PC-3 (cell line): ENCODE results near the gene PRRG4. TPM values are rescaled to one million over a fixed set of nuclear protein-coding genes. Genes with fewer than 3 reads are reported as not detected.

Experiments used
- ATAC-seq: fragments of 200-7000 bp; cut with Tn5 transposase; 2 replicates; pipeline ENCODE4 v1.9.1; 2020; ENCODE audit warnings: mild to moderate bottlenecking, moderate library complexity
- BruUV-seq: library from RNA; stranded (reverse); fragments of 400-500 nt; replicated peaks from 2 replicates; lab custom pipeline; 2021; lab: Mats Ljungman, UMichigan
- CTCF ChIA-PET: fragments of 300-600 bp; sonication (Branson Sonifier 250); formaldehyde crosslinking; loops from one replicate; lab custom pipeline; 2022; ENCODE audit warnings: antibody characterized with exemption; lab: Charles Lee
- POLR2A ChIA-PET: fragments of 300-600 bp; sonication (Branson Sonifier 250); formaldehyde crosslinking; loops from one replicate; lab custom pipeline; 2022; ENCODE audit warnings: antibody characterized with exemption; ENCODE audit not compliant: unreplicated experiment; lab: Charles Lee
- DNase-seq: peaks from one replicate; pipeline ENCODE4 v3.0.0-alpha.2; 2015
- H2AFZ ChIP-seq: fragments of 300-600 bp; sonication (generic); 2 replicates; pipeline ENCODE4 v1.6.0; 2016; ENCODE audit warnings: antibody characterized with exemption, low read length
- H3F3A ChIP-seq: fragments of 300-600 bp; sonication (generic); one replicate; pipeline ENCODE4 v1.6.0; 2017; ENCODE audit warnings: antibody characterized with exemption, low read length, control low read depth, mild to moderate bottlenecking; ENCODE audit not compliant: unreplicated experiment
- H3K27ac ChIP-seq: fragments of 300-600 bp; sonication (generic); 2 replicates; pipeline ENCODE4 v1.5.1; 2016; ENCODE audit warnings: mild to moderate bottlenecking, low read length
- H3K27me3 ChIP-seq: fragments of 300-600 bp; sonication (generic); 2 replicates; pipeline ENCODE4 v1.6.1; 2016; ENCODE audit warnings: low read length, mixed read lengths
- H3K36me3 ChIP-seq: fragments of 300-600 bp; sonication (generic); 2 replicates; pipeline ENCODE4 v1.6.1; 2016; ENCODE audit warnings: low read depth, mixed run types, low read length, mixed read lengths
- H3K4me1 ChIP-seq: fragments of 300-600 bp; sonication (generic); 2 replicates; pipeline ENCODE4 v1.5.1; 2016; ENCODE audit warnings: low read length; ENCODE audit not compliant: insufficient read depth
- H3K4me2 ChIP-seq: fragments of 300-600 bp; sonication (generic); 2 replicates; pipeline ENCODE4 v1.6.0; 2016; ENCODE audit warnings: low read length
- H3K4me3 ChIP-seq: fragments of 300-600 bp; sonication (generic); 2 replicates; pipeline ENCODE4 v1.5.1; 2016; ENCODE audit warnings: mild to moderate bottlenecking, low read length, mixed read lengths
- H3K79me2 ChIP-seq: fragments of 300-600 bp; sonication (generic); 2 replicates; pipeline ENCODE4 v1.6.1; 2017; ENCODE audit warnings: low read length, mixed read lengths
- H3K9ac ChIP-seq: fragments of 300-600 bp; sonication (generic); 2 replicates; pipeline ENCODE4 v1.6.0; 2016; ENCODE audit warnings: mild to moderate bottlenecking, low read length
- H3K9me2 ChIP-seq: fragments of 300-600 bp; sonication (generic); replicated peaks from 2 replicates; pipeline ENCODE4 v1.6.1; 2016; ENCODE audit warnings: mixed run types, low read length, mixed read lengths
- H3K9me3 ChIP-seq: fragments of 300-600 bp; sonication (generic); 2 replicates; pipeline ENCODE4 v1.6.1; 2016; ENCODE audit warnings: low read length, mixed read lengths
- H4K20me1 ChIP-seq: fragments of 300-600 bp; sonication (generic); 2 replicates; pipeline ENCODE4 v1.6.1; 2016; ENCODE audit warnings: low read length, mixed read lengths
- CTCF ChIP-seq: fragments of 300-600 bp; sonication (generic); conservative IDR thresholded peaks from 2 replicates; pipeline ENCODE4 v1.5.1; 2017; ENCODE audit warnings: antibody characterized with exemption, low read depth, mild to moderate bottlenecking, low read length
- EZH2 ChIP-seq: fragments of 300-600 bp; sonication (generic); IDR thresholded peaks from one replicate; pipeline ENCODE4 v1.6.1; 2017; ENCODE audit warnings: antibody characterized with exemption, mild to moderate bottlenecking, low read length; ENCODE audit not compliant: unreplicated experiment
- EZH2phosphoT487 ChIP-seq: fragments of 300-600 bp; sonication (generic); IDR thresholded peaks from 2 replicates; pipeline ENCODE4 v1.6.1; 2018; ENCODE audit warnings: mild to moderate bottlenecking, antibody characterized with exemption, low read length, borderline replicate concordance
- intact Hi-C: fragments of 100-400 bp; cut with micrococcal nuclease; formaldehyde crosslinking; loops from 2 replicates; pipeline ENCODE4 v1.9.0; 2023
- total RNA-seq: library from RNA; depleted of rRNA; stranded (reverse); fragments of >200 nt; gene quantifications from 2 replicates; pipeline ENCODE4 v1.2.3, GENCODE V29; 2014

Gene PRRG4
- total RNA-seq, 1 experiment from 2014 or later, result 17.9 TPM

- Histone ChIP-seq H3K79me2 (no peaks in the 10 kb centered on the region), H3K9ac (no peak within 1 kb of the TSS), H3K36me3 (no peaks in the 10 kb centered on the region), H3K27ac (no peak within 1 kb of the TSS), H3F3A (peaks cover 3% of the 10 kb centered on the region), H3K4me3 (no peak within 1 kb of the TSS), H3K27me3 (no peaks in the 10 kb centered on the region), H3K9me3 (no peaks in the 10 kb centered on the region), H3K9me2 (no peaks in the 10 kb centered on the region), H3K4me2 (no peak within 1 kb of the TSS), H4K20me1 (no peaks in the 10 kb centered on the region), H3K4me1 (peaks cover 24% of the 10 kb centered on the region), H2AFZ (no peak within 1 kb of the TSS)
- no peak for ATAC-seq
- ChIA-PET CTCF (no interaction called here), POLR2A (no interaction called here)
- intact Hi-C loops, result loop anchor here (5.0 kb wide), 2 partner anchors 192 to 347 kb away; no protein-coding TSS in a partner anchor
- no TSS peak for BruUV-seq
- TF ChIP-seq CTCF, result no peak
- TF ChIP-seq EZH2phosphoT487, result no peak
- no peak for TF ChIP-seq EZH2
- no peak for DNase-seq
Observed at GRCh38 chr11:32794439-32794838, 35.3 kb upstream of the PRRG4 start, which contains the start of gene CCDC73. TSS of gene CCDC73 (minus strand) at chr11:32794662. CDS start at chr11:32760243, 34,419 bp downstream.

- H3K27me3 ChIP-seq, result no peaks in the 10 kb centered on the region
- peaks cover 3% of the 10 kb centered on the region for H3F3A ChIP-seq
- no peak overlapping the region for H2AFZ ChIP-seq
- POLR2A ChIA-PET, result no interaction called here
- H3K9me3 ChIP-seq, result no peaks in the 10 kb centered on the region
- TF ChIP-seq EZH2phosphoT487 (no peak), EZH2 (no peak), CTCF (no peak)
- intact Hi-C loops, result no loop called here
- H3K27ac ChIP-seq, result no peak overlapping the region
- no TSS peak for BruUV-seq
- H4K20me1 ChIP-seq, result no peaks in the 10 kb centered on the region
- no peaks in the 10 kb centered on the region for H3K36me3 ChIP-seq
- no peak for ATAC-seq
- no peak overlapping the region for H3K4me3 ChIP-seq
- CTCF ChIA-PET, result interaction anchor here (0.6 kb wide), 1 partner anchor 39 kb away, joined by 3 read pairs; no protein-coding TSS in a partner anchor
- no peaks in the 10 kb centered on the region for H3K79me2 ChIP-seq
- H3K9me2 ChIP-seq, result no peaks in the 10 kb centered on the region
- H3K4me1 ChIP-seq, result peaks cover 15% of the 10 kb centered on the region
- H3K4me2 ChIP-seq, result no peak overlapping the region
- peak; percentile 23 for DNase-seq
- H3K9ac ChIP-seq, result no peak overlapping the region
Observed at GRCh38 chr11:32796425-32796824, 33.3 kb upstream of the PRRG4 start.

DNA sequence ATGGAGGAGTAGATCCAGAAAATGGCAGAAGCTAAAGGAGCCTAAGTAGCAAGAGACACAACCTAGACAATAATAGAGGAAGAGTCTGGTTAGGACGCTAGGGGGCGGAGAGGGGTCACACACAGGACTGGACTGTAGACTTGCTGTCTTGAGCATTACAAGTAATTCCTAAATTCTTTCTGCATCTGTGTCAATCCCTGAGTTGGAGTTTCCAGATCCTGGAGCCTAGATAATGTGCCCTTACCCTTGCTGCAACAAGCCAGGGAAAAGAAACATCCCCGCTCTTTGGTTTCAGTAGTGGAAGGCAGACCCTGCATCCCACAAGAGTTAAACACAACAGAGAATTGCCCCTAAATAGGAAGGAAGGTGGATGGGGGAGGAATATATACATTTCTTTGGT is 20.4 kb upstream of the PRRG4 start:
- Histone ChIP-seq H3K79me2 (no peaks in the 10 kb centered on the region), H3F3A (no peaks in the 10 kb centered on the region), H3K36me3 (no peaks in the 10 kb centered on the region), H3K9me3 (no peaks in the 10 kb centered on the region), H3K4me3 (no peak overlapping the region), H3K9me2 (no peaks in the 10 kb centered on the region), H3K4me1 (no peaks in the 10 kb centered on the region; the same call in 1 of the 2 replicates), H4K20me1 (no peaks in the 10 kb centered on the region), H3K9ac (no peak overlapping the region), H3K27me3 (no peaks in the 10 kb centered on the region), H3K27ac (no peak overlapping the region), H2AFZ (peak overlapping the region; percentile 61), H3K4me2 (no peak overlapping the region)
- TF ChIP-seq EZH2 (no peak), CTCF (peak; percentile 89), EZH2phosphoT487 (no peak)
- DNase-seq, result peak; percentile 84
- no TSS peak for BruUV-seq
- POLR2A ChIA-PET, result no interaction called here
- ATAC-seq, result peak; percentile 100
- CTCF ChIA-PET, result interaction anchor here (0.6 to 1.0 kb wide), 6 partner anchors 17 to 617 kb away, joined by 3 to 6 read pairs (median 4); no protein-coding TSS in a partner anchor
- intact Hi-C loops, result loop anchor here (1.0 to 10.0 kb wide), 4 partner anchors 48 to 153 kb away; no protein-coding TSS in a partner anchor
